HG03159 (cell line): ENCODE results near the gene INTS15.

Experiments
- ATAC-seq: cut with Tn5 transposase; IDR thresholded peaks from one replicate; pipeline ENCODE4 v1.9.1; 2021; ENCODE audit warnings: mild to moderate bottlenecking, moderate library complexity; ENCODE audit not compliant: unreplicated experiment

The INTS15 gene

DNA sequence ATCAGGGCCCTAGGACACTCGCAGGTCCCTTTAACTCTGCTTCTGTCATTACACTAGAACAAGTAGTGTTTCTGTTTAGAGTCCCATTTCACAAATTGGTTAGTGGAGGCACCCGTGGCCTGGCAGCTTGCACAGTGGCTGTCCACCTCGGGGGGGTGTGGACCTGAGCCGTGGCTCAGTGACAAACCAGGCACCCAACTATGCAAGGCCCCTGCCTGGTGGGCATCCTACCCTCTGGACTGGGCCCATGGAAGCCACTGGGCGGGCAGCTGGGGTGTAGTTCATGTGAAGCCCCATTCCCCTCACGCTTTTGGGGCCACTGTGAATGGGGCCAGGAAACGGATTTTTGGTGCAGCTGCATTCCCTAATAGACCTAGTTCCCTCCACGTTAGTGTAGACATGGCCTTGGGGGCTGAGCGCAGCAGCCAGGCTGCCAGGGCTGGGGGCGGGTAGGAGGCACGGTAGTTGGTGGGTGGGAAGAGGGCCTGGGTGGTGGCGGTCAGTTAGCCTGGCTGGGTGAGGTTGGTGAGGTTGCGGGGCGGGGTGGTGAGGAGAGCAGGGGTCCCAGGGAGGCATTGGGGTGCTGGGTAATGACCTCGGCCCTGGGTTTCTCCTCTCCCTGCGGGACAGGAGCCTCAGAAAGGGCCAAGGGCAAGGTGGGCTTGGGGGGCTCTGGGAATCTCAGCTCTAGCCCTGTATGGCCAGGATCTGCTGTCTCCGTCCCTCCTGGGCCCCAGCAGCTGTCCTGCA, 66.0 kb downstream of the INTS15 start:
- ATAC-seq = no peak

- ATAC-seq = no peak
Observed at GRCh38 chr7:6656413-6656812, 66.6 kb downstream of the INTS15 start.
